Glutamatergic neuron (in vitro differentiated cells): ENCODE results near the gene CUL7. TPM values are rescaled to one million over a fixed set of nuclear protein-coding genes. Genes with fewer than 3 reads are reported as not detected.
"Not testable (repeated sequence)": the region's sequence is repeated elsewhere in the genome, so short reads cannot be mapped to it uniquely, and the experiment has no call there.

ENCODE experiments used
- DNase-seq: peaks from one replicate; pipeline ENCODE4 v3.0.0; 2022
- H3K27ac Mint-ChIP-seq: one replicate; pipeline ENCODE4 v1.8.0; 2020; ENCODE audit warnings: mild to moderate bottlenecking, mixed read lengths, inconsistent platforms; ENCODE audit not compliant: unreplicated experiment
- H3K27me3 Mint-ChIP-seq: one replicate; pipeline ENCODE4 v1.8.0; 2020; ENCODE audit warnings: mild to moderate bottlenecking, moderate library complexity, mixed read lengths, inconsistent platforms; ENCODE audit not compliant: unreplicated experiment
- H3K36me3 Mint-ChIP-seq: one replicate; pipeline ENCODE4 v1.8.0; 2020; ENCODE audit warnings: mild to moderate bottlenecking, mixed read lengths, inconsistent platforms; ENCODE audit not compliant: unreplicated experiment
- H3K4me1 Mint-ChIP-seq: one replicate; pipeline ENCODE4 v1.8.0; 2020; ENCODE audit warnings: mild to moderate bottlenecking, low read depth, mixed read lengths, inconsistent platforms; ENCODE audit not compliant: unreplicated experiment
- H3K4me3 Mint-ChIP-seq: one replicate; pipeline ENCODE4 v1.8.0; 2020; ENCODE audit warnings: mild to moderate bottlenecking, mixed read lengths, inconsistent platforms; ENCODE audit not compliant: unreplicated experiment
- H3K9me3 Mint-ChIP-seq: one replicate; pipeline ENCODE4 v1.8.0; 2020; ENCODE audit warnings: mild to moderate bottlenecking, moderate library complexity, mixed read lengths, inconsistent platforms; ENCODE audit not compliant: unreplicated experiment
- total RNA-seq: library from RNA; stranded (reverse); fragmentation: NEBNext Ultra II Directional; extraction: Animal tissue kit (Norgen Biotek cat#: 25700); gene quantifications from one replicate; pipeline ENCODE4 v1.2.1, GENCODE V29; 2021; ENCODE audit not compliant: unreplicated experiment
- TF ChIP-seq, protein P1 (sequence below): fragments of 200-600 bp; sonication (generic); IDR thresholded peaks from one replicate; pipeline ENCODE4 v1.5.0; 2021; ENCODE audit not compliant: partially characterized antibody, unreplicated experiment

CUL7 gene
- total RNA-seq, 1 donor from 2014 or later, result 43.3 TPM

DNA sequence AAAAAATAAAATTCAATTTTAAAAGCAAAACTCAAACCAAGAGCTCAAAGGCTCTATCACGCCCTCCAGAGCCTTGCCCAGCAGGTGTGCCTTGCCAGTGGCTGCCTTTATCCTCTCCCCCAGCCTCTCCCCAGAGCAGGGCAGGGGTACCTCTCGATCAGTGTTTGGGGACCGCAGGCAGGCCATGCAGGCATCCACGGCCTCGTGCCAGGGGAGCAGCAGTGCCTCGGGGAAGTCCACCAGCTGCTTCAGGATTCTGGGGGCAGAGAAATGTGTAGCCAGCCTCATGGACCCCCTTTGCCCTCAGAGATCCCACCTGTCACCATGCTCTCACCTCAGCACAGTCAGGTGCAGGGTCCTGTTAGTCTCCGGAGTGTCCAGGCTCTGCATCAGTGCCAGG is 5.7 kb downstream of the CUL7 start:
- Mint-ChIP-seq H3K36me3 (peaks cover 9% of the 10 kb centered on the region), H3K9me3 (peaks cover 11% of the 10 kb centered on the region), H3K27me3 (peaks cover 12% of the 10 kb centered on the region), H3K27ac (no peak overlapping the region), H3K4me3 (no peak overlapping the region), H3K4me1 (peaks cover 13% of the 10 kb centered on the region)
- DNase-seq, result no peak
- TF ChIP-seq, protein P1, sequence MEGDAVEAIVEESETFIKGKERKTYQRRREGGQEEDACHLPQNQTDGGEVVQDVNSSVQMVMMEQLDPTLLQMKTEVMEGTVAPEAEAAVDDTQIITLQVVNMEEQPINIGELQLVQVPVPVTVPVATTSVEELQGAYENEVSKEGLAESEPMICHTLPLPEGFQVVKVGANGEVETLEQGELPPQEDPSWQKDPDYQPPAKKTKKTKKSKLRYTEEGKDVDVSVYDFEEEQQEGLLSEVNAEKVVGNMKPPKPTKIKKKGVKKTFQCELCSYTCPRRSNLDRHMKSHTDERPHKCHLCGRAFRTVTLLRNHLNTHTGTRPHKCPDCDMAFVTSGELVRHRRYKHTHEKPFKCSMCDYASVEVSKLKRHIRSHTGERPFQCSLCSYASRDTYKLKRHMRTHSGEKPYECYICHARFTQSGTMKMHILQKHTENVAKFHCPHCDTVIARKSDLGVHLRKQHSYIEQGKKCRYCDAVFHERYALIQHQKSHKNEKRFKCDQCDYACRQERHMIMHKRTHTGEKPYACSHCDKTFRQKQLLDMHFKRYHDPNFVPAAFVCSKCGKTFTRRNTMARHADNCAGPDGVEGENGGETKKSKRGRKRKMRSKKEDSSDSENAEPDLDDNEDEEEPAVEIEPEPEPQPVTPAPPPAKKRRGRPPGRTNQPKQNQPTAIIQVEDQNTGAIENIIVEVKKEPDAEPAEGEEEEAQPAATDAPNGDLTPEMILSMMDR, result no peak

DNA sequence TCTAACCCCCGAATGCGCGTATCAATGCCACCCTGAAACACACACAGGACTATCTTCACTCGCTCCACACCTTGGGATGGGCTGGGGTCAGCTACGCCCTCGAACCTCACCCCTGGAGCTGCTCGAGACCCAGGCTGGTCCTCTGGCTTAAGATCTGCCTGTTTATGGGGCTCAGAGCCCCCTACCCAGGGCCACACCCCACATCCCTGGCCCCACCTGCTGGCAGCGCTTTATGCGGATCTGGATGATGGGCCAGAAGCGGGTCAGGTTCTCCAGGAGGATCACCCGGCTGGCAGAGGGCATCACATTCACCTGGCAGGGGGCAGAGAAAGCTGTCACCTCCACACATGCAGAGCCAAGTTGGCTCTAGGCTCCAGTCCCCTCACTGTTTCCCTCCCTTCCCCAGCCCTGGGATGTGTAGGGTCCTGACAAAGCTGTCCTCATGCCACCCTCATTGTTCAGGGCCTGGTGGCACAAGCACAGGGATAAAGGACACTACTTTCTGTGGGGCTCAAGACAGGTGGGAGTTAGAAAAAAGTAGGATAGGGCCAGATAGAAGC is 8.2 kb downstream of the CUL7 start:
- H3K4me3 Mint-ChIP-seq, result no peak overlapping the region
- peaks cover 7% of the 10 kb centered on the region for H3K27me3 Mint-ChIP-seq
- H3K9me3 Mint-ChIP-seq, result peaks cover 2% of the 10 kb centered on the region
- DNase-seq, result no peak
- H3K4me1 Mint-ChIP-seq, result no peaks in the 10 kb centered on the region
- H3K27ac Mint-ChIP-seq, result no peak overlapping the region
- no peaks in the 10 kb centered on the region for H3K36me3 Mint-ChIP-seq
- TF ChIP-seq, protein P1, result no peak

DNA sequence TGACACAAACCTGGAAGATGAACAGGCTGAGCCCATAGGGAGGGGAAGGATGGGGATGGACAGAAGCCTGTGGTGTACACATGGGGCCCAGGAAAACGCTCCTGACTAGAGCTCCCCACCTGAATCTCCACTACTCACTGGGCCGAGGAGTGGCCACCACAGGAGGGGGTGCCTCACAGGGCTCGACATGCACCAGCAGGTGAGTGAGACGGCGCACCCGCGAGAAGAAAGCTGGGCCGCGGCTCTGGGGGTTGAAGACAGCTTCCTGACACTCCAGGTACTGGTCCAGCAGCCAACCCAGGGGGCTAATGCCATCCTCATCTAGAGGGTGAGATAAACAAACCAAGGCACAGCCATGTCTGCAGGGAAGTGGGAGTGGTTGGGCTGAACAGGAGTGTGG is 10.3 kb downstream of the CUL7 start:
- no peak overlapping the region for H3K4me3 Mint-ChIP-seq
- peaks cover 2% of the 10 kb centered on the region for H3K9me3 Mint-ChIP-seq
- H3K36me3 Mint-ChIP-seq, result no peaks in the 10 kb centered on the region
- peaks cover 9% of the 10 kb centered on the region for H3K27me3 Mint-ChIP-seq
- no peak for DNase-seq
- H3K27ac Mint-ChIP-seq, result no peak overlapping the region
- no peaks in the 10 kb centered on the region for H3K4me1 Mint-ChIP-seq
- TF ChIP-seq, protein P1, result no peak

GRCh38 chr6:43041475-43041874 is 12.2 kb downstream of the CUL7 start:
- not testable (repeated sequence) for H3K9me3 Mint-ChIP-seq, H3K36me3 Mint-ChIP-seq, H3K4me1 Mint-ChIP-seq, H3K27ac Mint-ChIP-seq, H3K4me3 Mint-ChIP-seq, DNase-seq
- peaks cover 11% of the 10 kb centered on the region for H3K27me3 Mint-ChIP-seq

DNA sequence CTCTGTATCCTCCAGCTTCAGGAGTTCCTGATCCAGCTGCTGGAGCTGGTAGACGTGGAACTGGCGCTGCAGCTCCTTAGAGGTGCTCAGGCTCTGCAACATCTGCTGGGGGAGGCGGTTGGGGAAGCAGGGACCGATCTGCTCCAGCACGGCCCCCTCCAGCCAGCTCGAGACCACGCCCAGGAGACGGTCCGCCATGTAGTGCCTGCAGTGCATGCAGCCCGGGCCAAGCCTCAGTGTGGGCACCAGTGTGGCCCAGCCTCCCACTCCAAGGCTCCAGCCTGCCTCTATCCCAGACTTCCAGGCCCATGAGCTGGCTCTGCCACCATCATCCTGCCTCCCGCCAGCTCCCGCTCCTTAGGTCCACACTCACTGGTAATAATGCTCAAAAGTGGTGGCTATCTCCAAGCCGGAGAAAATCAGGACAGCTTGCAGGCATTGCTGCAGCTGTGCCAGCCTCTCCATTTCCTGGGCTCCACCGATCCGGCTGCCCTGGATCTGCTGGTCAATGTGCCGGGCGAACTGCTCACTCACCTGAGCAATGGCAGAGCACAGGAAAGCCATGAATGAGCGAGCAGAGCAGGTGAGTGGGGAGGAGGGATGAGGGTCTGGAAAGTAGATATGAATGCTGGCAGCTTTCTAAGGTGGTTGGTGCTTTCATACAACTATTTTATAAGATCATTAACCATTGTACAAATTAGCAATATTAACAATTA is 13.0 kb downstream of the CUL7 start:
- Mint-ChIP-seq H3K4me1 (peaks cover 2% of the 10 kb centered on the region), H3K27me3 (peaks cover 8% of the 10 kb centered on the region), H3K27ac (no peak overlapping the region), H3K4me3 (no peak overlapping the region), H3K9me3 (no peaks in the 10 kb centered on the region), H3K36me3 (no peaks in the 10 kb centered on the region)
- no peak for DNase-seq
- TF ChIP-seq, protein P1, result no peak
